ENCODE results near the gene CUEDC1. TPM values are rescaled to one million over a fixed set of nuclear protein-coding genes. Genes with fewer than 3 reads are reported as not detected.

Gene CUEDC1
- 24.6 and 27.7 TPM in 2 replicates for total RNA-seq

DNA sequence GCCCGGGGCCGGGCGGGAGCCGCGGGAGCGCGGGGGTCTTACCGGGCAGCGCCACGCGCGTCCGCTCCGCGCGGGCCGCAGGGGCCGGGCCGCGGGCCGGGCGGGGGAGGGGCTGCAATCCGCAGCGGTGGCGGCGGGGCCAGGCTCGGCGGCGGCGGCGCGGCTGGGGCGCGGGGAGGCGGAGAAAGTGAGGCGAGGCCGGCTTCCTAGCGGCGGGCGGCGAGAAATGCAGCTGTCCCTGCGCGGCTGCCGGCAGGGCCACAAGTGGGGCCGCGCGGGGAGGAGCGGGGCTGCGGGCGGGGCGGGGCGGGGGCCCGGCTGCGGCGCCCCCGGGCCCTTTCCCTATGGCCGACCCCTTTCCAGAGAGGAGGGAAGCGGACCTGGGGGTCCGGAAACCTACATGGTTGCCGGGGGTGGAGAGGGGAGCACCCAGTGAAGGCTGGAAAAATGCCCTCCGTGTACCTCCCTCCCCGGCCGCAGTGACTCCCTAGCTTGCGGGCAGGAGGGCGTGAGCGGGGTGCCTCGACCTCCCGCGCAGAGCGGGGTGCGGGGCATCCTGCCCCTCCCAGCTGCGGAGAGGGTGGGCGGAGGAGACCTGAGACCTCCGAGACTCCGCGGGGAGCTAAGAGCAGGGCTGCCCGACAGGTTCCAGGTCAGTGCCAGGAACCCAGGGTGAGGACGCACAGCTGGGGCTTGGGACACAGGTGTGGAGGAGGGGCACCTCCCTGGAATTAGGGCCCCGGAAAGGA, at the start of gene CUEDC1:
Gene CUEDC1 (minus strand): TSS at position 230 of the 749 bp plus-strand sequence. CDS start 69,848 bp downstream, outside the sequence.
- DNase-seq (ENCODE audit: low read depth), result no peak
- H3K36me3 ChIP-seq (ENCODE audit: control insufficient read depth, insufficient read depth, low read length), result no peaks in the 10 kb centered on the region

DNA sequence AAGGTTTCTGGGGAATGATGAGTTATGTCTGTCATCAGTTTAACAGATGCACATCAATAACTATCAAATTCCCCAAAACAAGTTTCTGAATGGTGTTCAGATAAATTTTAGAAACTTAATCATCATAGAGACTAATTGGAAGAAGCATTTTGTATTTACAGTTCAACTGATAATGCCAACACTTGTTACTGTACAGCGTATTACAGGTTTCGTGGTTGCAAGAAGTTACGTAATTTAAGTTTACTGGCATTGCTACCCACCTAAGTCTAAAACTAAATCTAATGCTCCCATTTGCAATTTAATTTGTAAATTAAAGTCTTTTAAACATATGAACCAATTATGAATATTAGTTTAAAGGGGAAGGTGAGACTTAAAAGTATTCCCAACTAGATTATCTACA, 48.8 kb upstream of the CUEDC1 start:
- TF ChIP-seq, protein P1, sequence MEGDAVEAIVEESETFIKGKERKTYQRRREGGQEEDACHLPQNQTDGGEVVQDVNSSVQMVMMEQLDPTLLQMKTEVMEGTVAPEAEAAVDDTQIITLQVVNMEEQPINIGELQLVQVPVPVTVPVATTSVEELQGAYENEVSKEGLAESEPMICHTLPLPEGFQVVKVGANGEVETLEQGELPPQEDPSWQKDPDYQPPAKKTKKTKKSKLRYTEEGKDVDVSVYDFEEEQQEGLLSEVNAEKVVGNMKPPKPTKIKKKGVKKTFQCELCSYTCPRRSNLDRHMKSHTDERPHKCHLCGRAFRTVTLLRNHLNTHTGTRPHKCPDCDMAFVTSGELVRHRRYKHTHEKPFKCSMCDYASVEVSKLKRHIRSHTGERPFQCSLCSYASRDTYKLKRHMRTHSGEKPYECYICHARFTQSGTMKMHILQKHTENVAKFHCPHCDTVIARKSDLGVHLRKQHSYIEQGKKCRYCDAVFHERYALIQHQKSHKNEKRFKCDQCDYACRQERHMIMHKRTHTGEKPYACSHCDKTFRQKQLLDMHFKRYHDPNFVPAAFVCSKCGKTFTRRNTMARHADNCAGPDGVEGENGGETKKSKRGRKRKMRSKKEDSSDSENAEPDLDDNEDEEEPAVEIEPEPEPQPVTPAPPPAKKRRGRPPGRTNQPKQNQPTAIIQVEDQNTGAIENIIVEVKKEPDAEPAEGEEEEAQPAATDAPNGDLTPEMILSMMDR (IDR thresholded peaks at IDR 0.05; ENCODE audit: insufficient read depth, low read length, poor library complexity, severe bottlenecking), result no peak
- no peaks in the 10 kb centered on the region for H3K27me3 ChIP-seq (ENCODE audit: control insufficient read depth, insufficient read depth, low read length)
- H3K4me3 ChIP-seq (ENCODE audit: low read depth, low read length), result no peak overlapping the region
- no peak for DNase-seq (ENCODE audit: low read depth)
- peaks cover 1% of the 10 kb centered on the region for H3K36me3 ChIP-seq (ENCODE audit: control insufficient read depth, insufficient read depth, low read length)

More for the DNA sequence above, at the start of gene CUEDC1:
- TF ChIP-seq, protein P1 (IDR thresholded peaks at IDR 0.05; ENCODE audit: insufficient read depth, low read length, poor library complexity, severe bottlenecking), result no peak
- Histone ChIP-seq H3K4me3 (ENCODE audit: low read depth, low read length) (peak within 1 kb of the TSS; percentile 74), H3K27me3 (ENCODE audit: control insufficient read depth, insufficient read depth, low read length) (no peaks in the 10 kb centered on the region)

DNA sequence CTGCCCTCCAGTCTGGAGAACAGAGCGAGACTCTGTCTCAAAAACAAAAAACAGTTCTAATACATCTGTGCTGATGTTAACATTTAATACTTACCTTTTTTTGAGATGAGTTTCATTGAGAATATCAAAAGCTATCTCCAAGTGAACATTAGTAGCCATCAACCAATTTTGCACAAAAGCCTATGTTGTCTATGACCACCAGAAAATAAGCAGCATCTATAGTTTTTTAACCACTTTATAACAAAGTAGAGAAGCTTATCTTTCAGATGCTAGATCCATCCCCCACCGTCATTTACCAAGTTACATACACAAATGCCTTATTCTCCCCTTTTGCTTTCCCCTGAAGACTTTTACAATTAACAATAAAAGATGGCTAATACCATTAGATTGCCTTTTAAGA, 47.8 kb upstream of the CUEDC1 start:
- Histone ChIP-seq H3K36me3 (ENCODE audit: control insufficient read depth, insufficient read depth, low read length) (peaks cover 1% of the 10 kb centered on the region), H3K4me3 (ENCODE audit: low read depth, low read length) (no peak overlapping the region), H3K27me3 (ENCODE audit: control insufficient read depth, insufficient read depth, low read length) (no peaks in the 10 kb centered on the region)
- TF ChIP-seq, protein P1 (IDR thresholded peaks at IDR 0.05; ENCODE audit: insufficient read depth, low read length, poor library complexity, severe bottlenecking), result no peak
- no peak for DNase-seq (ENCODE audit: low read depth)

GRCh38 chr17:58002154-58002948, 47.1 kb upstream of the CUEDC1 start:
- no peak for DNase-seq (ENCODE audit: low read depth)
- Histone ChIP-seq H3K27me3 (ENCODE audit: control insufficient read depth, insufficient read depth, low read length) (no peaks in the 10 kb centered on the region), H3K36me3 (ENCODE audit: control insufficient read depth, insufficient read depth, low read length) (peaks cover 1% of the 10 kb centered on the region), H3K4me3 (ENCODE audit: low read depth, low read length) (no peak overlapping the region)
- TF ChIP-seq, protein P1 (IDR thresholded peaks at IDR 0.05; ENCODE audit: insufficient read depth, low read length, poor library complexity, severe bottlenecking), result no peak

- TF ChIP-seq, protein P1 (IDR thresholded peaks at IDR 0.05; ENCODE audit: insufficient read depth, low read length, poor library complexity, severe bottlenecking), result no peak
- Histone ChIP-seq H3K36me3 (ENCODE audit: control insufficient read depth, insufficient read depth, low read length) (peaks cover 1% of the 10 kb centered on the region), H3K4me3 (ENCODE audit: low read depth, low read length) (no peak overlapping the region), H3K27me3 (ENCODE audit: control insufficient read depth, insufficient read depth, low read length) (no peaks in the 10 kb centered on the region)
- DNase-seq (ENCODE audit: low read depth), result no peak
Measured at GRCh38 chr17:58001461-58002124, 46.4 kb upstream of the CUEDC1 start.

Measured in kidney epithelial cell (primary cell).